ENCODE data around the gene HNRNPA2B1. TPM values are rescaled to one million over a fixed set of nuclear protein-coding genes. Genes with fewer than 3 reads are reported as not detected.
"Not testable (repeated sequence)": the region's sequence is repeated elsewhere in the genome, so short reads cannot be mapped to it uniquely, and the experiment has no call there.

The HNRNPA2B1 gene
- total and polyA plus RNA-seq, 7 donors, result 323 to 688 (median 482) TPM

DNA sequence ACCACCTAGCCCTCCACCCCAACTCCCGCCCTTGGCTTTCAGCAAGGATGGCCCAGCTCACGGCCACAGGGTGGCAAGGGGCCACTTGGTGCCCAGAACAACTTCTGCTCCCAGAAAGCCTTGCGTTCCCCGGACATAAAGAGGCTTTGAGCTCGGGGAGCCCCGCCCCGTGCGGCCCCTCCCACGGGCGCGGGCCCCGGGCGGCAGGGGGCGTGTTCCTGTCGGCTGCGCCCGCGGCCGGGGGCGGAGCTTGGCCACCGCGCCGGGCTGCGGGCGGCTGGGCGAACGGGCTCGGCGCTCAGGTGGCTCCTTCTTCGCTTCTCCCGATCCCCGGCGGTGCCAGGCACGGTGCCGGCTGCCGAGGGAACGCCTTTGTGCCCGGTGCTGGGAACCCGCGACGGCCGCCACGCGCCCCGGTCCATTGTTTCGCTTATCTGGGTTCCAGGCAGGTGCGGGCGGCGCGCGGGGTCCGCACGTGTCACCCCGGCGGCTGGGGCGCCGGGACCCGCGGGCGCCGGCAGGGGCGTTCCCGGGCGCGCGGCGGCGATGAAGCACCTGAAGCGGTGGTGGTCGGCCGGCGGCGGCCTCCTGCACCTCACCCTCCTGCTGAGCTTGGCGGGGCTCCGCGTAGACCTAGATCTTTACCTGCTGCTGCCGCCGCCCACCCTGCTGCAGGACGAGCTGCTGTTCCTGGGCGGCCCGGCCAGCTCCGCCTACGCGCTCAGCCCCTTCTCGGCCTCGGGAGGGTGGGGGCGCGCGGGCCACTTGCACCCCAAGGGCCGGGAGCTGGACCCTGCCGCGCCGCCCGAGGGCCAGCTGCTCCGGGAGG, 48.4 kb downstream of the HNRNPA2B1 start, which contains the start of gene NFE2L3:
NFE2L3 (plus strand) TSS at position 246 of the 829 bp plus-strand sequence; CDS start at position 547, 301 bp downstream.
- whole genome bisulfite sequencing, 3 donors, result 1% methylated on average over 60 to 95 of the region's 95 CpGs
- TF ChIP-seq, protein P1, sequence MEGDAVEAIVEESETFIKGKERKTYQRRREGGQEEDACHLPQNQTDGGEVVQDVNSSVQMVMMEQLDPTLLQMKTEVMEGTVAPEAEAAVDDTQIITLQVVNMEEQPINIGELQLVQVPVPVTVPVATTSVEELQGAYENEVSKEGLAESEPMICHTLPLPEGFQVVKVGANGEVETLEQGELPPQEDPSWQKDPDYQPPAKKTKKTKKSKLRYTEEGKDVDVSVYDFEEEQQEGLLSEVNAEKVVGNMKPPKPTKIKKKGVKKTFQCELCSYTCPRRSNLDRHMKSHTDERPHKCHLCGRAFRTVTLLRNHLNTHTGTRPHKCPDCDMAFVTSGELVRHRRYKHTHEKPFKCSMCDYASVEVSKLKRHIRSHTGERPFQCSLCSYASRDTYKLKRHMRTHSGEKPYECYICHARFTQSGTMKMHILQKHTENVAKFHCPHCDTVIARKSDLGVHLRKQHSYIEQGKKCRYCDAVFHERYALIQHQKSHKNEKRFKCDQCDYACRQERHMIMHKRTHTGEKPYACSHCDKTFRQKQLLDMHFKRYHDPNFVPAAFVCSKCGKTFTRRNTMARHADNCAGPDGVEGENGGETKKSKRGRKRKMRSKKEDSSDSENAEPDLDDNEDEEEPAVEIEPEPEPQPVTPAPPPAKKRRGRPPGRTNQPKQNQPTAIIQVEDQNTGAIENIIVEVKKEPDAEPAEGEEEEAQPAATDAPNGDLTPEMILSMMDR (IDR thresholded peaks at IDR 0.05), result peak; percentile 21
- peaks cover 0 to 50% (median 17%) of the 10 kb centered on the region in 3 donors for H3K27me3 ChIP-seq (ENCODE audit: insufficient read depth in 3 of 3, low read length in 2 of 3)
- H3K27ac ChIP-seq, result no peak within 1 kb of the TSS
- no peaks in the 10 kb centered on the region for H3K36me3 ChIP-seq (ENCODE audit: insufficient read depth in 1 of 2, low read depth in 1 of 2)
- peak within 1 kb of the TSS; percentile 66 for H3K4me3 ChIP-seq
- H3K4me1 ChIP-seq, result no peaks in the 10 kb centered on the region
- intact Hi-C loops (cut with DNase I), result no loop called here
- DNase-seq (peak; percentile 68 to 77), ATAC-seq (peak; percentile 61 to 82 (median 77))
- no peaks in the 10 kb centered on the region for H3K9me3 ChIP-seq

- ATAC-seq, result no peak
- peaks cover 0 to 50% (median 17%) of the 10 kb centered on the region in 3 donors for H3K27me3 ChIP-seq (ENCODE audit: insufficient read depth in 3 of 3, low read length in 2 of 3)
- DNase-seq, result no peak
- TF ChIP-seq, protein P1 (IDR thresholded peaks at IDR 0.05), result no peak
- H3K36me3 ChIP-seq (ENCODE audit: insufficient read depth in 1 of 2, low read depth in 1 of 2), result no peaks in the 10 kb centered on the region
- no peak overlapping the region for H3K27ac ChIP-seq
- WGBS, 3 donors, result 55 to 64% (median 60%) methylated on average over 10 of the region's 10 CpGs
- H3K4me3 ChIP-seq, result peak overlapping the region; percentile 66
- intact Hi-C loops (cut with DNase I), result no loop called here
- H3K9me3 ChIP-seq, result no peaks in the 10 kb centered on the region
- no peaks in the 10 kb centered on the region for H3K4me1 ChIP-seq
Observed at GRCh38 chr7:26151650-26151952, 48.9 kb downstream of the HNRNPA2B1 start.

DNA sequence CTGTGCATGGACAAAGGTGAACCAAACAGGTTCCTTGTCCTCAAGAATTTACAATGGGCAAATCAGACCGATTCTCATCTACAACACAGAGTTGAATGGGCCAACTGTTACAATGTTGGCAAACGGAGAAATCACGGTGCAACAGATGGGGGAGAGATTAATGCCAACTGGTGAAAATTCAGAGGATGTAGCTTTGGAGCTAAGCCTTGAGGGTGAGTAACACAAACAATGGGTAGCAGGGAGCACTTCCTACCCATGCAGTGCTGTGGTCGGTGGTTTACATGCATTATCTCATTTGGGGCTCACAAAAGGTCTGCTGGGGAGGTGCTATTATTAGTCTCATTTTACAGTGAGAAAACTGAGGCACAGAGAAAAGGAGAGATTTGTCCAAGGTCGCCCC, 49.5 kb downstream of the HNRNPA2B1 start:
- peak overlapping the region; percentile 66 for H3K4me3 ChIP-seq
- no peaks in the 10 kb centered on the region for H3K36me3 ChIP-seq (ENCODE audit: insufficient read depth in 1 of 2, low read depth in 1 of 2)
- ATAC-seq (no peak), DNase-seq (no peak)
- TF ChIP-seq, protein P1 (IDR thresholded peaks at IDR 0.05), result no peak
- peaks cover 0 to 48% (median 17%) of the 10 kb centered on the region in 3 donors for H3K27me3 ChIP-seq (ENCODE audit: insufficient read depth in 3 of 3, low read length in 2 of 3)
- intact Hi-C loops (cut with DNase I), result no loop called here
- WGBS, 3 donors, result 36 to 56% (median 41%) methylated on average over 5 of the region's 5 CpGs
- no peaks in the 10 kb centered on the region for H3K9me3 ChIP-seq
- H3K27ac ChIP-seq, result no peak overlapping the region
- H3K4me1 ChIP-seq, result no peaks in the 10 kb centered on the region

- TF ChIP-seq, protein P1 (IDR thresholded peaks at IDR 0.05), result no peak
- ATAC-seq (no peak), DNase-seq (no peak)
- Histone ChIP-seq H3K36me3 (ENCODE audit: insufficient read depth in 1 of 2, low read depth in 1 of 2) (no peaks in the 10 kb centered on the region), H3K4me3 (no peak overlapping the region), H3K27ac (no peak overlapping the region), H3K4me1 (no peaks in the 10 kb centered on the region), H3K9me3 (no peaks in the 10 kb centered on the region), H3K27me3 (ENCODE audit: insufficient read depth in 3 of 3, low read length in 2 of 3) (peaks cover 0 to 32% (median 15%) of the 10 kb centered on the region in 3 donors)
- intact Hi-C loops (cut with DNase I), result no loop called here
- WGBS, 3 donors, result 96 to 97% (median 97%) methylated on average over 1 of the region's 1 CpG
Observed at GRCh38 chr7:26149391-26149977, 51.1 kb downstream of the HNRNPA2B1 start.

DNA sequence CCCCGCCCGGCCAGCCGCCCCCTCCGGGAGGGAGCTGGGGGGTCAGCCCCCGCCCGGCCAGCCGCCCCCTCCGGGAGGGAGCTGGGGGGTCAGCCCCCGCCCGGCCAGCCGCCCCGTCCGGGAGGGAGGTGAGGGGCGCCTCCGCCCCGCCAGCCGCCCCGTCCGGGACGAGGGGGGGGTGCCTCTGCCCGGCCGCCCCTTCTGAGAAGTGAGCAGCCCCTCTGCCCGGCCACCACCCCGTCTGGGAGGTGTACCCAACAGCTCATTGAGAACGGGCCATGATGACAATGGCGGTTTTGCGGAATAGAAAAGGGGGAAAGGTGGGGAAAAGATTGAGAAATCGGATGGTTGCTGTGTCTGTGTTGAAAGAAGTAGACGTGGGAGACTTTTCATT, 52.2 kb downstream of the HNRNPA2B1 start:
- H3K4me1 ChIP-seq; ATAC-seq; H3K27ac ChIP-seq; DNase-seq; intact Hi-C loops (cut with DNase I); H3K9me3 ChIP-seq; H3K4me3 ChIP-seq; H3K36me3 ChIP-seq (ENCODE audit: insufficient read depth in 1 of 2, low read depth in 1 of 2): not testable (repeated sequence)
- 91% methylated on average over 24 to 29 of the region's 29 CpGs for whole genome bisulfite sequencing, 3 donors
- peaks cover 0 to 21% (median 14%) of the 10 kb centered on the region in 3 donors for H3K27me3 ChIP-seq (ENCODE audit: insufficient read depth in 3 of 3, low read length in 2 of 3)

GRCh38 chr7:26147646-26148306, 52.8 kb downstream of the HNRNPA2B1 start:
- ATAC-seq; intact Hi-C loops (cut with DNase I); DNase-seq; H3K36me3 ChIP-seq (ENCODE audit: insufficient read depth in 1 of 2, low read depth in 1 of 2); H3K4me3 ChIP-seq; H3K9me3 ChIP-seq; H3K4me1 ChIP-seq; H3K27ac ChIP-seq: not testable (repeated sequence)
- H3K27me3 ChIP-seq (ENCODE audit: insufficient read depth in 3 of 3, low read length in 2 of 3), result peaks cover 0 to 16% (median 12%) of the 10 kb centered on the region in 3 donors
- WGBS, 3 donors, result 92 to 96% (median 93%) methylated on average over 31 to 43 of the region's 43 CpGs

Measured in psoas muscle (tissue), 8 donors.